Measurements from ENCODE around the gene CPM. TPM values are rescaled to one million over a fixed set of nuclear protein-coding genes. Genes with fewer than 3 reads are reported as not detected.

The CPM gene
- total and polyA plus RNA-seq, 2 of the 4 experiments (the other 2 are of a cell fraction), result 2.0 to 8.8 TPM

DNA sequence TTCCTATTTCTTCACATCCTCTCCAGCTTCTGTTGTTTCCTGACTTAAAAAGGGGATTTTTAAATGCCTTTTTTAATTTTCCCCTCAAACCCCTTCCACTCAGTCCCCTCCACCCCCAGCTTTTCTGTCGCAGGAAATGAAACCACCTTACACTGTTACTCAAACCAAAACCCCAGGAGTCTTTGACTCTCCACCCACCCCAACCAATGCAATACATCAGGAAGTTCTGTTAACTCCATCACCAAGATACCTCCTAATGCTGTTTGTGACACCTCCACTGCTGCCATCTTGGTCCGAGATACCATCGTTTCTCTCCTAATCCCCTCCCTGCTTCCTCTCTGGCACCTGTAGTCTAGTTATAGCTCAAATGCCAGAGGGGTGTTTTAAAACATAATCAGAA, 25.4 kb upstream of the CPM start:
- Histone ChIP-seq H2AK5ac (ENCODE audit: low read depth, low read length) (peak overlapping the region; percentile 89; the same call in 1 of the 2 replicates), H3K27ac (ENCODE audit: insufficient read depth, low read length) (no peak overlapping the region), H3K56ac (ENCODE audit: extremely low read depth, insufficient read depth, low read length) (no peak overlapping the region), H2BK15ac (ENCODE audit: low read depth, low read length) (peak overlapping the region; percentile 86; the same call in 1 of the 3 replicates), H2AFZ (replicated peaks; ENCODE audit: low read length, poor library complexity) (no peak overlapping the region), H3K79me1 (ENCODE audit: low read depth in 1 of 2, low read length in 2 of 2) (no peaks in the 10 kb centered on the region), H4K20me1 (ENCODE audit: insufficient read depth, low read length) (no peaks in the 10 kb centered on the region), H3K9me1 (ENCODE audit: insufficient read depth, low read length) (peaks cover 10% of the 10 kb centered on the region), H3K27me3 (ENCODE audit: control insufficient read depth, insufficient read depth, low read length) (no peaks in the 10 kb centered on the region), H4K8ac (ENCODE audit: low read depth in 2 of 2, low read length in 2 of 2) (no peak overlapping the region), H3K4me2 (ENCODE audit: low read depth, low read length) (no peak overlapping the region), H3K23ac (ENCODE audit: low read depth, low read length) (no peak overlapping the region), H4K5ac (ENCODE audit: low read depth, low read length) (no peak overlapping the region), H2AK9ac (replicated peaks; ENCODE audit: low read depth, low read length, poor library complexity) (peak overlapping the region; percentile 66), H3K14ac (replicated peaks; ENCODE audit: low read depth, low read length) (no peak overlapping the region), H3K9me3 (ENCODE audit: control insufficient read depth, insufficient read depth, low read length) (no peaks in the 10 kb centered on the region), H3K4me3 (ENCODE audit: insufficient read depth, low read depth, low read length) (no peak overlapping the region), H2BK5ac (ENCODE audit: low read depth, low read length, poor library complexity, severe bottlenecking) (no peak overlapping the region), H3K9ac (ENCODE audit: low read depth, low read length) (no peak overlapping the region), H3K4me1 (ENCODE audit: control insufficient read depth, insufficient read depth, low read length) (peaks cover 20% of the 10 kb centered on the region), H4K91ac (ENCODE audit: insufficient read depth, low read depth, low read length) (no peak overlapping the region; the same call in 1 of the 2 replicates), H3K36me3 (ENCODE audit: control insufficient read depth, insufficient read depth, low read length) (no peaks in the 10 kb centered on the region), H3K18ac (ENCODE audit: low read depth, low read length) (peak overlapping the region; percentile 51), H2BK20ac (ENCODE audit: low read depth, low read length) (no peak overlapping the region), H3K4ac (ENCODE audit: low read depth, low read length) (no peak overlapping the region), H2BK120ac (ENCODE audit: low read depth, low read length) (no peak overlapping the region)
- no TSS peak for BruUV-seq (replicated peaks)
- POLR2A ChIA-PET (ENCODE audit: unreplicated experiment), result no interaction called here
- WGBS, 2 experiments (ENCODE audit: extremely low coverage in 2 of 2, insufficient read length in 1 of 2), result 71% methylated on average over 1 of the region's 3 CpGs; no CpG with 5 or more reads in 1 of the 2 experiments
- CTCF ChIA-PET, result no interaction called here
- dilution Hi-C loops (cut with HindIII; ENCODE audit: low sequenced_read_pairs, unreplicated experiment), result no loop called here
- TF ChIP-seq NFE2L2 (IDR thresholded peaks at IDR 0.05; ENCODE audit: low read depth, low read length) (no peak), CHD1 (IDR thresholded peaks at IDR 0.05; ENCODE audit: low read depth, low read length) (no peak), SMC3 (IDR thresholded peaks at IDR 0.05; ENCODE audit: low read depth, low read length) (no peak), CEBPB (IDR thresholded peaks at IDR 0.05; ENCODE audit: low read depth, low read length) (no peak), RAD21 (IDR thresholded peaks at IDR 0.05; ENCODE audit: low read length) (no peak), MAFK (IDR thresholded peaks at IDR 0.05; ENCODE audit: low read depth, low read length) (no peak), FOS (IDR thresholded peaks at IDR 0.05; ENCODE audit: low read depth, low read length) (no peak), POLR2A (IDR thresholded peaks at IDR 0.05; ENCODE audit: low read depth, low read length) (no peak), RCOR1 (IDR thresholded peaks at IDR 0.05; ENCODE audit: insufficient replicate concordance, low read length) (no peak), MXI1 (IDR thresholded peaks at IDR 0.05; ENCODE audit: borderline replicate concordance, low read depth, low read length) (no peak), MAZ (IDR thresholded peaks at IDR 0.05; ENCODE audit: borderline replicate concordance, low read depth, low read length) (no peak), RFX5 (IDR thresholded peaks at IDR 0.05; ENCODE audit: low read depth, low read length) (no peak), BHLHE40 (IDR thresholded peaks at IDR 0.05; ENCODE audit: low read depth, low read length) (no peak)
- TF ChIP-seq, protein P1, sequence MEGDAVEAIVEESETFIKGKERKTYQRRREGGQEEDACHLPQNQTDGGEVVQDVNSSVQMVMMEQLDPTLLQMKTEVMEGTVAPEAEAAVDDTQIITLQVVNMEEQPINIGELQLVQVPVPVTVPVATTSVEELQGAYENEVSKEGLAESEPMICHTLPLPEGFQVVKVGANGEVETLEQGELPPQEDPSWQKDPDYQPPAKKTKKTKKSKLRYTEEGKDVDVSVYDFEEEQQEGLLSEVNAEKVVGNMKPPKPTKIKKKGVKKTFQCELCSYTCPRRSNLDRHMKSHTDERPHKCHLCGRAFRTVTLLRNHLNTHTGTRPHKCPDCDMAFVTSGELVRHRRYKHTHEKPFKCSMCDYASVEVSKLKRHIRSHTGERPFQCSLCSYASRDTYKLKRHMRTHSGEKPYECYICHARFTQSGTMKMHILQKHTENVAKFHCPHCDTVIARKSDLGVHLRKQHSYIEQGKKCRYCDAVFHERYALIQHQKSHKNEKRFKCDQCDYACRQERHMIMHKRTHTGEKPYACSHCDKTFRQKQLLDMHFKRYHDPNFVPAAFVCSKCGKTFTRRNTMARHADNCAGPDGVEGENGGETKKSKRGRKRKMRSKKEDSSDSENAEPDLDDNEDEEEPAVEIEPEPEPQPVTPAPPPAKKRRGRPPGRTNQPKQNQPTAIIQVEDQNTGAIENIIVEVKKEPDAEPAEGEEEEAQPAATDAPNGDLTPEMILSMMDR (conservative IDR thresholded peaks at IDR 0.05; ENCODE audit: low read depth, low read length), result no peak
- TF ChIP-seq, protein P2, sequence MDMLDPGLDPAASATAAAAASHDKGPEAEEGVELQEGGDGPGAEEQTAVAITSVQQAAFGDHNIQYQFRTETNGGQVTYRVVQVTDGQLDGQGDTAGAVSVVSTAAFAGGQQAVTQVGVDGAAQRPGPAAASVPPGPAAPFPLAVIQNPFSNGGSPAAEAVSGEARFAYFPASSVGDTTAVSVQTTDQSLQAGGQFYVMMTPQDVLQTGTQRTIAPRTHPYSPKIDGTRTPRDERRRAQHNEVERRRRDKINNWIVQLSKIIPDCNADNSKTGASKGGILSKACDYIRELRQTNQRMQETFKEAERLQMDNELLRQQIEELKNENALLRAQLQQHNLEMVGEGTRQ (IDR thresholded peaks at IDR 0.05; ENCODE audit: low read depth, low read length), result no peak
- TF ChIP-seq, protein P3, sequence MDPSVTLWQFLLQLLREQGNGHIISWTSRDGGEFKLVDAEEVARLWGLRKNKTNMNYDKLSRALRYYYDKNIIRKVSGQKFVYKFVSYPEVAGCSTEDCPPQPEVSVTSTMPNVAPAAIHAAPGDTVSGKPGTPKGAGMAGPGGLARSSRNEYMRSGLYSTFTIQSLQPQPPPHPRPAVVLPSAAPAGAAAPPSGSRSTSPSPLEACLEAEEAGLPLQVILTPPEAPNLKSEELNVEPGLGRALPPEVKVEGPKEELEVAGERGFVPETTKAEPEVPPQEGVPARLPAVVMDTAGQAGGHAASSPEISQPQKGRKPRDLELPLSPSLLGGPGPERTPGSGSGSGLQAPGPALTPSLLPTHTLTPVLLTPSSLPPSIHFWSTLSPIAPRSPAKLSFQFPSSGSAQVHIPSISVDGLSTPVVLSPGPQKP (IDR thresholded peaks at IDR 0.05; ENCODE audit: borderline replicate concordance, low read depth, low read length), result no peak
- in situ Hi-C loops (cut with MboI; ENCODE audit: low sequenced_read_pairs), result no loop called here
- ATAC-seq (ENCODE audit: low read depth), result no peak
- no peak for DNase-seq
- intact Hi-C loops (cut with micrococcal nuclease), result no loop called here
